Measurements from ENCODE around the gene RFTN2. TPM values are rescaled to one million over a fixed set of nuclear protein-coding genes. Genes with fewer than 3 reads are reported as not detected.

The RFTN2 gene
- total and polyA plus RNA-seq, 2 of the 13 experiments (the other 11 are each of a cell fraction or from before 2014, with no cell fraction given): not detected

DNA sequence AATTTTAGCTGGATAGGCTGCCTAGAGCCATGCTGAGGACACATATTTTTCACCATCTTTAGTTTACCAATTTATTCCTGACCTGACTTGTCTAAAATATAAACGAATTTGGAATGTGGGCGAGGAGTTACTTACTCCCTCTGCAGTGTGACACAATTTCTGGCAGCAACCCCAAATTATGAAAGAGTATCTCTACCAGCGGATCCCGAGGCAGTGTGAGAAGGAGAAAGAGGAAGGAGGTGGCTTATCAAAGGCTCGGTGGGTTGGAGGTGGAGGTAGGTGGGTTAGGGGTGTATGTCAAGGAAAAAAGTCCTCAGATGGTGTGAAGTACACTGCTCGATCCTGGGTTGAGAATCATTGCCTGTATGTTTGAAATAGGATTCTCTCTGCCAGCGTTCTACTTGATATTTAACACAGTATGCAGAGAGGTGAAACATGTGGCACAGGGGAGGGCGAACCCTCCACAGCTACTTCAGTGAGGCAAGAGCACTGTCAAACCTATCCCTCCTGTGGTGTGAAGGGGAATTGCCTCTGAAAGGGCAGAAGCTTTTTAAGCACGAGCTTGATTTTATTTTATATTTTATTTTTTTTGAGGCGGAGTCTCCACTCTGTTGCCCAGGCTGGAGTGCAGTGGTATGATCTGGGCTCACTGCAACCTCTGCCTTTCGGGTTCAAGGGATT, 76.0 kb downstream of the RFTN2 start (continued):
- TF ChIP-seq, protein P1, sequence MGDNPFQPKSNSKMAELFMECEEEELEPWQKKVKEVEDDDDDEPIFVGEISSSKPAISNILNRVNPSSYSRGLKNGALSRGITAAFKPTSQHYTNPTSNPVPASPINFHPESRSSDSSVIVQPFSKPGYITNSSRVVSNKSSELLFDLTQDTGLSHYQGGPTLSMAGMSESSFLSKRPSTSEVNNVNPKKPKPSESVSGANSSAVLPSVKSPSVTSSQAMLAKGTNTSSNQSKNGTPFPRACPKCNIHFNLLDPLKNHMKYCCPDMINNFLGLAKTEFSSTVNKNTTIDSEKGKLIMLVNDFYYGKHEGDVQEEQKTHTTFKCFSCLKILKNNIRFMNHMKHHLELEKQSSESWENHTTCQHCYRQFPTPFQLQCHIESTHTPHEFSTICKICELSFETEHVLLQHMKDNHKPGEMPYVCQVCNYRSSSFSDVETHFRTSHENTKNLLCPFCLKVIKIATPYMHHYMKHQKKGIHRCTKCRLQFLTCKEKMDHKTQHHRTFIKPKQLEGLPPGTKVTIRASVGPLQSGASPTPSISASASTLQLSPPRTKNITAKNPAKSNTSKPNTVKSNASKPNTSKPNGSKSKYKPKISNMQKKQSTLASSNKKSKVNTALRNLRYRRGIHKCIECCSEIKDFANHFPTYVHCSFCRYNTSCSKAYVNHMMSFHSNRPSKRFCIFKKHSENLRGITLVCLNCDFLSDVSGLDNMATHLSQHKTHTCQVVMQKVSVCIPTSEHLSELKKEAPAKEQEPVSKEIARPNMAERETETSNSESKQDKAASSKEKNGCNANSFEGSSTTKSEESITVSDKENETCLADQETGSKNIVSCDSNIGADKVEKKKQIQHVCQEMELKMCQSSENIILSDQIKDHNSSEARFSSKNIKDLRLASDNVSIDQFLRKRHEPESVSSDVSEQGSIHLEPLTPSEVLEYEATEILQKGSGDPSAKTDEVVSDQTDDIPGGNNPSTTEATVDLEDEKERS (CRISPR knock-in tag; IDR thresholded peaks at IDR 0.05): no peak
- TF ChIP-seq STAG1 (CRISPR knock-in tag; IDR thresholded peaks at IDR 0.05): peak; percentile 67
- 0 out of 2 replicates have a peak, but pooled peaks have one; percentile 32 for TF ChIP-seq THAP11 (CRISPR knock-in tag; IDR thresholded peaks at IDR 0.05)
- TF ChIP-seq PRMT3 (CRISPR knock-in tag; IDR thresholded peaks at IDR 0.05; ENCODE audit: borderline replicate concordance, low read depth): no peak
- no peak for TF ChIP-seq ZNF775 (CRISPR knock-in tag; IDR thresholded peaks at IDR 0.05; ENCODE audit: borderline replicate concordance)
- TF ChIP-seq, protein P2, sequence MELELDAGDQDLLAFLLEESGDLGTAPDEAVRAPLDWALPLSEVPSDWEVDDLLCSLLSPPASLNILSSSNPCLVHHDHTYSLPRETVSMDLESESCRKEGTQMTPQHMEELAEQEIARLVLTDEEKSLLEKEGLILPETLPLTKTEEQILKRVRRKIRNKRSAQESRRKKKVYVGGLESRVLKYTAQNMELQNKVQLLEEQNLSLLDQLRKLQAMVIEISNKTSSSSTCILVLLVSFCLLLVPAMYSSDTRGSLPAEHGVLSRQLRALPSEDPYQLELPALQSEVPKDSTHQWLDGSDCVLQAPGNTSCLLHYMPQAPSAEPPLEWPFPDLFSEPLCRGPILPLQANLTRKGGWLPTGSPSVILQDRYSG (CRISPR knock-in tag; IDR thresholded peaks at IDR 0.05): no peak
- TF ChIP-seq ZNF331 (CRISPR knock-in tag; IDR thresholded peaks at IDR 0.05): no peak; the same call in 1 of the 2 replicates
- no peak for TF ChIP-seq ZNF530 (CRISPR knock-in tag; IDR thresholded peaks at IDR 0.05; ENCODE audit: low read depth)
- TF ChIP-seq ZKSCAN8 (CRISPR knock-in tag; IDR thresholded peaks at IDR 0.05; ENCODE audit: borderline replicate concordance): no peak
- TF ChIP-seq SMC3 (IDR thresholded peaks at IDR 0.05; ENCODE audit: low read length): peak; percentile 82; the same call in 1 of the 2 replicates
- no peak for TF ChIP-seq ZNF644 (CRISPR knock-in tag; IDR thresholded peaks at IDR 0.05; ENCODE audit: low read depth)
- TF ChIP-seq ZNF333 (CRISPR knock-in tag; IDR thresholded peaks at IDR 0.05; ENCODE audit: borderline replicate concordance): no peak
- 0 out of 2 replicates have a peak, but pooled peaks have one; percentile 63 for TF ChIP-seq ARID2 (CRISPR knock-in tag; IDR thresholded peaks at IDR 0.05; ENCODE audit: borderline replicate concordance)
- no peak for TF ChIP-seq ZNF558 (CRISPR knock-in tag; IDR thresholded peaks at IDR 0.05; ENCODE audit: borderline replicate concordance)
- TF ChIP-seq, protein P3, sequence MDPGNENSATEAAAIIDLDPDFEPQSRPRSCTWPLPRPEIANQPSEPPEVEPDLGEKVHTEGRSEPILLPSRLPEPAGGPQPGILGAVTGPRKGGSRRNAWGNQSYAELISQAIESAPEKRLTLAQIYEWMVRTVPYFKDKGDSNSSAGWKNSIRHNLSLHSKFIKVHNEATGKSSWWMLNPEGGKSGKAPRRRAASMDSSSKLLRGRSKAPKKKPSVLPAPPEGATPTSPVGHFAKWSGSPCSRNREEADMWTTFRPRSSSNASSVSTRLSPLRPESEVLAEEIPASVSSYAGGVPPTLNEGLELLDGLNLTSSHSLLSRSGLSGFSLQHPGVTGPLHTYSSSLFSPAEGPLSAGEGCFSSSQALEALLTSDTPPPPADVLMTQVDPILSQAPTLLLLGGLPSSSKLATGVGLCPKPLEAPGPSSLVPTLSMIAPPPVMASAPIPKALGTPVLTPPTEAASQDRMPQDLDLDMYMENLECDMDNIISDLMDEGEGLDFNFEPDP (CRISPR knock-in tag; conservative IDR thresholded peaks at IDR 0.05): no peak
- no peak for TF ChIP-seq ZNF350 (CRISPR knock-in tag; IDR thresholded peaks at IDR 0.05; ENCODE audit: borderline replicate concordance, low read depth)
- TF ChIP-seq SSRP1 (CRISPR knock-in tag; IDR thresholded peaks at IDR 0.05): no peak
- no peak for TF ChIP-seq ATF1 (CRISPR knock-in tag; IDR thresholded peaks at IDR 0.05)
- TF ChIP-seq ARNT (IDR thresholded peaks at IDR 0.05): no peak
- no peak for TF ChIP-seq KDM4B (CRISPR knock-in tag; IDR thresholded peaks at IDR 0.05)
- TF ChIP-seq ZNF883 (CRISPR knock-in tag; IDR thresholded peaks at IDR 0.05; ENCODE audit: not compliant biosample characterization): no peak
- TF ChIP-seq, protein P4, sequence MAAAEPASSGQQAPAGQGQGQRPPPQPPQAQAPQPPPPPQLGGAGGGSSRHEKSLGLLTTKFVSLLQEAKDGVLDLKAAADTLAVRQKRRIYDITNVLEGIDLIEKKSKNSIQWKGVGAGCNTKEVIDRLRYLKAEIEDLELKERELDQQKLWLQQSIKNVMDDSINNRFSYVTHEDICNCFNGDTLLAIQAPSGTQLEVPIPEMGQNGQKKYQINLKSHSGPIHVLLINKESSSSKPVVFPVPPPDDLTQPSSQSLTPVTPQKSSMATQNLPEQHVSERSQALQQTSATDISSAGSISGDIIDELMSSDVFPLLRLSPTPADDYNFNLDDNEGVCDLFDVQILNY (CRISPR knock-in tag; conservative IDR thresholded peaks at IDR 0.05): no peak
- TF ChIP-seq REPIN1 (CRISPR knock-in tag; IDR thresholded peaks at IDR 0.05; ENCODE audit: borderline replicate concordance, low read depth): no peak
- no peak for TF ChIP-seq ZNF672 (CRISPR knock-in tag; IDR thresholded peaks at IDR 0.05)
- no peak for TF ChIP-seq RFXAP (CRISPR knock-in tag; IDR thresholded peaks at IDR 0.05; ENCODE audit: borderline replicate concordance)

All from HepG2 (cell line).